A549 (cell line): ENCODE measurements around the gene LAMA3. TPM values are rescaled to one million over a fixed set of nuclear protein-coding genes. Genes with fewer than 3 reads are reported as not detected.

Experiments
- ATAC-seq, 2 experiments: fragments of 200-7000 bp in 1 of 2; fragments of >200 bp in 1 of 2; cut with Nextera tagmentation in 1 of 2; cut with Tn5 transposase in 1 of 2; 3 replicates each; pipeline versions ENCODE4 v1.8.0 to v1.9.1; 2018 to 2020; ENCODE audit warnings: mild to moderate bottlenecking in 1 of 2, moderate library complexity in 1 of 2
- CTCF ChIA-PET: fragments of 300-600 bp; sonication (Branson Sonifier 250); formaldehyde crosslinking; extraction: SDS; loops from one replicate; lab custom pipeline; 2021; ENCODE audit warnings: antibody characterized with exemption, inconsistent platforms; lab: Yijun Ruan, JAX
- POLR2A ChIA-PET: fragments of 350-600 bp; formaldehyde crosslinking; extraction: SDS; loops from one replicate; lab custom pipeline; 2021; ENCODE audit warnings: antibody characterized with exemption, inconsistent platforms; lab: Yijun Ruan, JAX
- DNase-seq, 2 experiments: peaks; one replicate each; pipeline versions ENCODE4 v3.0.0 to v3.0.0-alpha.2; 2011 to 2016; ENCODE audit warnings: low read depth in 1 of 2, low spot score in 1 of 2
- FAIRE-seq: peaks from 2 replicates; lab custom pipeline; 2011; peaks lifted over from hg19 to GRCh38; lab: Jason Lieb, UNC
- H3K27ac ChIP-seq, 2 experiments: fragments of >200 bp; sonication (Bioruptor Twin); formaldehyde crosslinking; 3 replicates each; pipeline ENCODE4 v1.5.1; 2016 to 2017
- H3K4me1 ChIP-seq: fragments of >200 bp; sonication (Bioruptor Twin); formaldehyde crosslinking; 3 replicates; pipeline ENCODE4 v1.6.1; 2016
- H3K4me2 ChIP-seq: fragments of >200 bp; sonication (Bioruptor Twin); formaldehyde crosslinking; 3 replicates; pipeline ENCODE4 v1.6.1; 2016
- H3K4me3 ChIP-seq: fragments of >200 bp; sonication (Bioruptor Twin); formaldehyde crosslinking; 3 replicates; pipeline ENCODE4 v1.5.1; 2016
- H3K9me3 ChIP-seq: fragments of >200 bp; sonication (Bioruptor Twin); formaldehyde crosslinking; 3 replicates; pipeline ENCODE4 v1.6.1; 2016
- CBX2 ChIP-seq: fragments of 200-600 bp; sonication (generic); IDR thresholded peaks from 2 replicates; pipeline ENCODE4 v1.6.1; 2016; ENCODE audit warnings: low read depth, mild to moderate bottlenecking, borderline replicate concordance
- CTCF ChIP-seq: fragments of >200 bp; sonication (Bioruptor Twin); formaldehyde crosslinking; IDR thresholded peaks from 3 replicates; pipeline ENCODE4 v1.5.1; 2016
- EHF ChIP-seq: fragments of 250-450 bp; sonication (Bioruptor Pico); IDR thresholded peaks from 2 replicates; pipeline ENCODE4 v1.5.0; 2020; ENCODE audit warnings: mild to moderate bottlenecking
- EP300 ChIP-seq, 2 experiments: fragments of >200 bp; sonication (Bioruptor Twin); formaldehyde crosslinking; IDR thresholded peaks; 2 replicates in 1 of 2; 3 replicates in 1 of 2; pipeline ENCODE4 v1.6.1; 2016 to 2017
- FOSB ChIP-seq: fragments of 250-450 bp; sonication (Bioruptor Pico); IDR thresholded peaks from 2 replicates; pipeline ENCODE4 v1.5.0; 2020; ENCODE audit warnings: mild to moderate bottlenecking, moderate library complexity
- FOSL2 ChIP-seq, 2 experiments: fragments of 450-650 bp in 1 of 2; fragments of >200 bp in 1 of 2; sonication (Bioruptor Twin) in 1 of 2; formaldehyde crosslinking; IDR thresholded peaks; 2 replicates each; pipeline versions ENCODE4 v1.5.0 to v1.6.1; 2016 to 2020; ENCODE audit warnings: mild to moderate bottlenecking in 1 of 2, moderate library complexity in 1 of 2
- HOXA7 ChIP-seq: fragments of 250-450 bp; sonication (Bioruptor Pico); IDR thresholded peaks from 2 replicates; pipeline ENCODE4 v1.5.0; 2020; ENCODE audit warnings: mild to moderate bottlenecking, moderate library complexity
- KDM5A ChIP-seq: fragments of 200-600 bp; sonication (generic); IDR thresholded peaks from 2 replicates; pipeline ENCODE4 v1.6.1; 2016; ENCODE audit warnings: antibody characterized with exemption, mild to moderate bottlenecking
- MYC ChIP-seq: IDR thresholded peaks from 2 replicates; pipeline ENCODE4 v1.6.1; 2012; ENCODE audit warnings: mild to moderate bottlenecking, inconsistent platforms, low read length, improper control_type of control experiment, borderline replicate concordance
- NFE2L2 ChIP-seq: fragments of 150-350 bp; conservative IDR thresholded peaks from 2 replicates; pipeline ENCODE4 v1.6.1; 2014; ENCODE audit warnings: low read length
- NPAS2 ChIP-seq: fragments of 250-450 bp; sonication (Bioruptor Pico); IDR thresholded peaks from 2 replicates; pipeline ENCODE4 v1.8.0; 2022; ENCODE audit warnings: mild to moderate bottlenecking, moderate library complexity, borderline replicate concordance
- NR3C1 ChIP-seq: fragments of >200 bp; sonication (Bioruptor Twin); formaldehyde crosslinking; IDR thresholded peaks from 3 replicates; pipeline ENCODE4 v1.6.1; 2017
- SMC3 ChIP-seq: fragments of >200 bp; sonication (Bioruptor Twin); formaldehyde crosslinking; IDR thresholded peaks from 3 replicates; pipeline ENCODE4 v1.6.1; 2018; ENCODE audit warnings: inconsistent platforms
- USF2 ChIP-seq: fragments of 450-650 bp; IDR thresholded peaks from 2 replicates; pipeline ENCODE4 v1.6.1; 2014; ENCODE audit warnings: antibody characterized with exemption
- ZC3H11A ChIP-seq: fragments of 450-650 bp; IDR thresholded peaks from 2 replicates; pipeline ENCODE4 v1.6.1; 2014; ENCODE audit warnings: antibody characterized with exemption, mild to moderate bottlenecking
- WGBS: methylation state at CpG from one replicate; pipeline ENCODE4 v1.1.6; 2017; ENCODE audit errors: missing lambda C conversion rate; 5-methylcytosine and 5-hydroxymethylcytosine counted together
- polyA plus RNA-seq, 4 experiments: library from polyadenylated mRNA; depleted of rRNA in 3 of 4; stranded (reverse); fragments of >200 nt; fragmentation: RNase III in 1 of 4; extraction: RNeasy Plus Mini Kit Qiagen cat#74134 plus additional on column Dnase treatment in 1 of 4; gene quantifications; 2 replicates in 3 of 4; 3 replicates in 1 of 4; pipeline ENCODE4 v1.2.3, GENCODE V29; 2011 to 2017
- TF ChIP-seq, protein P1 (sequence below): fragments of 200-600 bp; sonication (generic); IDR thresholded peaks from 2 replicates; pipeline ENCODE4 v1.6.1; 2016; ENCODE audit warnings: antibody characterized with exemption, mild to moderate bottlenecking, moderate library complexity

The LAMA3 gene
- polyA plus RNA-seq, 2 of the 4 experiments (the other 2 are of a cell fraction): 18.2 to 31.0 TPM

DNA sequence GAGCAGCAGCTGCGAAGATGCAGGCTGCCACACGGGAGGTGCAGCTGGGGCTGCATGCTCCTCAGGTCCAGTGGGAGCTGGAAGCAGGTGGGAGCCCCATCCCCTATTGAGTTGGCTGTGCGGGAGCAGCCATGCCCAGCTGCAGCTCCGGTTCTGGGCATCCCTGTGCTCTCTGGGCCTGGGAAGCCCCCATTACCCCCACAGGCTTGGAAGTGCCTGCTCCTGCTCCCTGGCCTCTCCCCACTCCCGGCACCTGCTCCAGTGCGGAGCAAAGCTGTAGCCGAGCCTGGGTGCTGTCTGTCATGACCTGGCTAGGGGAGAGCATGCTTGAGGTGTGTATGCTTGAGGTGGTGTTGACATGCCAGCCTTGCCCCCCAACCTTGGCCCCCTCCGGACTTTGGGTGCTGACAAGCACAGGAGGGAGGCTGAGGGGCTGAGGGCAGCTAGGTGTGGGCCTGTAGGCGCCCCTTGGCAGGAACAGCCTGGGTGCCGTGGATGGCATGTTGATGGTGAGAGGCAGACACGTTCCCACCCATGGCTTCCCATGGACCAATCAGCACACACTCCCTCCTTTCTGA lies 48.0 kb upstream of the LAMA3 start (continued):
- TF ChIP-seq, protein P1, sequence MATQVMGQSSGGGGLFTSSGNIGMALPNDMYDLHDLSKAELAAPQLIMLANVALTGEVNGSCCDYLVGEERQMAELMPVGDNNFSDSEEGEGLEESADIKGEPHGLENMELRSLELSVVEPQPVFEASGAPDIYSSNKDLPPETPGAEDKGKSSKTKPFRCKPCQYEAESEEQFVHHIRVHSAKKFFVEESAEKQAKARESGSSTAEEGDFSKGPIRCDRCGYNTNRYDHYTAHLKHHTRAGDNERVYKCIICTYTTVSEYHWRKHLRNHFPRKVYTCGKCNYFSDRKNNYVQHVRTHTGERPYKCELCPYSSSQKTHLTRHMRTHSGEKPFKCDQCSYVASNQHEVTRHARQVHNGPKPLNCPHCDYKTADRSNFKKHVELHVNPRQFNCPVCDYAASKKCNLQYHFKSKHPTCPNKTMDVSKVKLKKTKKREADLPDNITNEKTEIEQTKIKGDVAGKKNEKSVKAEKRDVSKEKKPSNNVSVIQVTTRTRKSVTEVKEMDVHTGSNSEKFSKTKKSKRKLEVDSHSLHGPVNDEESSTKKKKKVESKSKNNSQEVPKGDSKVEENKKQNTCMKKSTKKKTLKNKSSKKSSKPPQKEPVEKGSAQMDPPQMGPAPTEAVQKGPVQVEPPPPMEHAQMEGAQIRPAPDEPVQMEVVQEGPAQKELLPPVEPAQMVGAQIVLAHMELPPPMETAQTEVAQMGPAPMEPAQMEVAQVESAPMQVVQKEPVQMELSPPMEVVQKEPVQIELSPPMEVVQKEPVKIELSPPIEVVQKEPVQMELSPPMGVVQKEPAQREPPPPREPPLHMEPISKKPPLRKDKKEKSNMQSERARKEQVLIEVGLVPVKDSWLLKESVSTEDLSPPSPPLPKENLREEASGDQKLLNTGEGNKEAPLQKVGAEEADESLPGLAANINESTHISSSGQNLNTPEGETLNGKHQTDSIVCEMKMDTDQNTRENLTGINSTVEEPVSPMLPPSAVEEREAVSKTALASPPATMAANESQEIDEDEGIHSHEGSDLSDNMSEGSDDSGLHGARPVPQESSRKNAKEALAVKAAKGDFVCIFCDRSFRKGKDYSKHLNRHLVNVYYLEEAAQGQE: no peak
- TF ChIP-seq NFE2L2 (no peak), NR3C1 (no peak), ZC3H11A (no peak), MYC (no peak), CTCF (no peak), HOXA7 (CRISPR knock-in tag) (no peak), EHF (CRISPR knock-in tag) (no peak), NPAS2 (CRISPR knock-in tag) (no peak), CBX2 (no peak), SMC3 (no peak)

- H3K4me2 ChIP-seq: no peak overlapping the region
- no peak for TF ChIP-seq KDM5A
- no peak for TF ChIP-seq FOSL2 (IDR thresholded peaks at IDR 0.05)
- TF ChIP-seq FOSL2 (CRISPR knock-in tag; IDR thresholded peaks at IDR 0.05): no peak
- TF ChIP-seq FOSB (CRISPR knock-in tag): no peak
- no peak for TF ChIP-seq HOXA7 (CRISPR knock-in tag)
- no peak for TF ChIP-seq USF2
- TF ChIP-seq EP300 (IDR thresholded peaks at IDR 0.05): no peak
- no peak overlapping the region; a peak in 1 of 6 replicates for H3K27ac ChIP-seq
- CTCF ChIA-PET: interaction anchor here (0.9 to 2.5 kb wide), 5 partner anchors 10 to 61 kb away, joined by 3 to 16 read pairs (median 4); no protein-coding TSS in a partner anchor
- no peak overlapping the region for H3K4me3 ChIP-seq
- FAIRE-seq: no peak
- WGBS: 93% methylated on average over 6 of the region's 11 CpGs
- H3K4me1 ChIP-seq: no peaks in the 10 kb centered on the region
- H3K9me3 ChIP-seq: no peaks in the 10 kb centered on the region
- POLR2A ChIA-PET: no interaction called here
- no peak for ATAC-seq
- no peak for DNase-seq
These were observed 47.2 kb upstream of the LAMA3 start for GRCh38 chr18:23641937-23642666.
